C1 segment of cervical spinal cord (tissue), 14 donors: ENCODE results near the gene LRRC34.
A peak's percentile ranks its signal among the peaks of the same experiment; 100 is the strongest.

Experiments used
- DNase-seq, 14 donors: peaks; one replicate each; lab custom pipeline; 2025; lab: John Stamatoyannopoulos, UW

Gene LRRC34

GRCh38 chr3:169769287-169770181 is 43.2 kb downstream of the LRRC34 start, which contains the start of gene ACTRT3:
Gene ACTRT3, minus strand, starts transcription at chr3:169769561. Its CDS starts 41 bp downstream, at chr3:169769520.
- peak in 12 of 14 donors; percentile 4 to 82 (median 50) for DNase-seq

GRCh38 chr3:169764882-169765612 is 47.7 kb downstream of the LRRC34 start, which contains the start of gene TERC:
Gene TERC, minus strand, starts transcription at chr3:169765060.
- DNase-seq = peak; percentile 40 to 93 (median 82)

GRCh38 chr3:169764312-169764881 is 48.3 kb downstream of the LRRC34 start:
- peak in 11 of 14 donors; percentile 18 to 86 (median 75) for DNase-seq

- no peak for DNase-seq
These were observed 52.2 kb downstream of the LRRC34 start for GRCh38 chr3:169760479-169760878.

- no peak for DNase-seq
These were observed 53.4 kb downstream of the LRRC34 start for GRCh38 chr3:169759256-169759655.

- no peak for DNase-seq
These were observed 54.2 kb downstream of the LRRC34 start for GRCh38 chr3:169758359-169758994.

GRCh38 chr3:169755488-169755887 is 57.2 kb downstream of the LRRC34 start:
- no peak for DNase-seq

- no peak for DNase-seq
These were observed 58.0 kb downstream of the LRRC34 start for GRCh38 chr3:169754711-169755110.

- DNase-seq = no peak
These were observed 60.8 kb downstream of the LRRC34 start for GRCh38 chr3:169751875-169752274.

- no peak for DNase-seq
These were observed 62.0 kb downstream of the LRRC34 start for GRCh38 chr3:169750665-169751064.

- DNase-seq = no peak
These were observed 64.0 kb downstream of the LRRC34 start for GRCh38 chr3:169748670-169749069.

- no peak for DNase-seq
These were observed 65.8 kb downstream of the LRRC34 start for GRCh38 chr3:169746924-169747323.

- DNase-seq = no peak
These were observed 68.2 kb downstream of the LRRC34 start for GRCh38 chr3:169744366-169745054.
